Ascending aorta (tissue), 2 donors: ENCODE results near the gene QARS1. TPM values are rescaled to one million over a fixed set of nuclear protein-coding genes. Genes with fewer than 3 reads are reported as not detected.

Experiments used
- DNase-seq, 2 donors: peaks; one replicate each; pipeline ENCODE4 v3.0.0-alpha.2; 2019; ENCODE audit warnings: low spot score in 2 of 2
- H3K27ac ChIP-seq, 2 donors: fragments of 200-600 bp; sonication (generic); one replicate each; pipeline ENCODE4 v1.5.1; 2016 to 2017; ENCODE audit warnings: mild to moderate bottlenecking in 1 of 2
- H3K27me3 ChIP-seq: fragments of 200-600 bp; sonication (generic); one replicate; pipeline ENCODE4 v1.5.1; 2017
- H3K36me3 ChIP-seq, 2 donors: fragments of 200-600 bp; sonication (generic); one replicate each; pipeline ENCODE4 v1.5.1; 2016
- H3K4me1 ChIP-seq, 2 donors: fragments of 200-600 bp; sonication (generic); one replicate each; pipeline ENCODE4 v1.5.1; 2016 to 2017; ENCODE audit warnings: mild to moderate bottlenecking in 1 of 2
- H3K4me3 ChIP-seq, 2 donors: fragments of 200-600 bp; sonication (generic); one replicate each; pipeline ENCODE4 v1.5.1; 2016 to 2017; ENCODE audit warnings: mild to moderate bottlenecking in 1 of 2
- H3K9me3 ChIP-seq, 2 donors: fragments of 200-600 bp; sonication (generic); one replicate each; pipeline ENCODE4 v1.5.1; 2016
- intact Hi-C: fragments of 100-400 bp; cut with DNase I; formaldehyde crosslinking; loops from one replicate; pipeline ENCODE4 v1.15.1; 2023
- total RNA-seq: library from RNA; depleted of rRNA; stranded (reverse); fragments of >200 nt; gene quantifications from one replicate; pipeline ENCODE4 v1.1.0, GENCODE V29; 2016
- TF ChIP-seq, protein P1 (sequence below), 3 experiments: fragments of 200-600 bp in 2 of 3; fragments of 450-650 bp in 1 of 3; sonication (generic) in 2 of 3; IDR thresholded peaks; one replicate each; pipeline ENCODE4 v1.5.1; 2016 to 2019; ENCODE audit warnings: antibody characterized with exemption in 3 of 3, mild to moderate bottlenecking in 1 of 3, moderate library complexity in 1 of 3

Gene QARS1
- total RNA-seq, 1 donor from 2014 or later, result 588 TPM

GRCh38 chr3:49120096-49120437, 15.5 kb upstream of the QARS1 start:
- TF ChIP-seq, protein P1, sequence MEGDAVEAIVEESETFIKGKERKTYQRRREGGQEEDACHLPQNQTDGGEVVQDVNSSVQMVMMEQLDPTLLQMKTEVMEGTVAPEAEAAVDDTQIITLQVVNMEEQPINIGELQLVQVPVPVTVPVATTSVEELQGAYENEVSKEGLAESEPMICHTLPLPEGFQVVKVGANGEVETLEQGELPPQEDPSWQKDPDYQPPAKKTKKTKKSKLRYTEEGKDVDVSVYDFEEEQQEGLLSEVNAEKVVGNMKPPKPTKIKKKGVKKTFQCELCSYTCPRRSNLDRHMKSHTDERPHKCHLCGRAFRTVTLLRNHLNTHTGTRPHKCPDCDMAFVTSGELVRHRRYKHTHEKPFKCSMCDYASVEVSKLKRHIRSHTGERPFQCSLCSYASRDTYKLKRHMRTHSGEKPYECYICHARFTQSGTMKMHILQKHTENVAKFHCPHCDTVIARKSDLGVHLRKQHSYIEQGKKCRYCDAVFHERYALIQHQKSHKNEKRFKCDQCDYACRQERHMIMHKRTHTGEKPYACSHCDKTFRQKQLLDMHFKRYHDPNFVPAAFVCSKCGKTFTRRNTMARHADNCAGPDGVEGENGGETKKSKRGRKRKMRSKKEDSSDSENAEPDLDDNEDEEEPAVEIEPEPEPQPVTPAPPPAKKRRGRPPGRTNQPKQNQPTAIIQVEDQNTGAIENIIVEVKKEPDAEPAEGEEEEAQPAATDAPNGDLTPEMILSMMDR (IDR thresholded peaks at IDR 0.05), result no peak
- DNase-seq, result no peak
- H3K4me3 ChIP-seq, result peak overlapping the region; percentile 92
- peak overlapping the region; percentile 92 to 96 for H3K27ac ChIP-seq
- no peaks in the 10 kb centered on the region for H3K27me3 ChIP-seq
- H3K36me3 ChIP-seq, result peaks cover 74% of the 10 kb centered on the region in 2 donors
- intact Hi-C loops, result loop anchor here (1.0 to 5.0 kb wide), 4 partner anchors 13 to 667 kb away; partner anchors contain the start of genes IP6K1, LAMB2, QRICH1 and WDR6
- H3K9me3 ChIP-seq, result no peaks in the 10 kb centered on the region
- peaks cover 15 to 19% of the 10 kb centered on the region in 2 donors for H3K4me1 ChIP-seq

GRCh38 chr3:49119439-49119838, 14.9 kb upstream of the QARS1 start:
- H3K4me3 ChIP-seq, result peak overlapping the region; percentile 92

DNA sequence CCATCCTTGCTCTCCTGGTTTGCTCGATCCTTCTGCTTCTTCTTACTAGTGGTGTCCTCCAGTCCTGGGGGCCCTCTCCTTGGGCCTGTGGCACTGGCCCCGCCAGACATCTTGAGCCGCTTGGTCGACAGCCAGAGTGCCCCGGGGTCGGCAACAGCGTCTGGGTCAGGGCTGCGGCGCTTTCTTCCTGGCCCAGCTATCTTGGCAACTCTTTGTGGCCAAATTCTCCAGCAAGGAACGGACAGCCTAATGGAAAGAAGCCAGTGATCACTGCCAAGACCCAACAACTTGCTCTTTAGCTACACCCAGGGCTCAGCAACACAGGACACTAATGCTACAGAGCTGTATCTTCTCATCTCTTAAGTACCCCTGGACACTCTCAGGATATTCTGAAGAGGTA, 14.5 kb upstream of the QARS1 start:
- Histone ChIP-seq H3K4me1 (peaks cover 15 to 19% of the 10 kb centered on the region in 2 donors), H3K9me3 (no peaks in the 10 kb centered on the region), H3K27me3 (no peaks in the 10 kb centered on the region), H3K4me3 (peak overlapping the region; percentile 92), H3K36me3 (peaks cover 74% of the 10 kb centered on the region in 2 donors), H3K27ac (peak overlapping the region; percentile 92 to 96)
- intact Hi-C loops, result no loop called here
- TF ChIP-seq, protein P1 (IDR thresholded peaks at IDR 0.05), result no peak
- no peak for DNase-seq

More at GRCh38 chr3:49119439-49119838, 14.9 kb upstream of the QARS1 start:
- H3K27ac ChIP-seq, result peak overlapping the region; percentile 92 to 96
- DNase-seq, result no peak
- no peaks in the 10 kb centered on the region for H3K27me3 ChIP-seq
- H3K36me3 ChIP-seq, result peaks cover 74% of the 10 kb centered on the region in 2 donors
- intact Hi-C loops, result no loop called here
- no peaks in the 10 kb centered on the region for H3K9me3 ChIP-seq
- TF ChIP-seq, protein P1 (IDR thresholded peaks at IDR 0.05), result no peak
- peaks cover 15 to 19% of the 10 kb centered on the region in 2 donors for H3K4me1 ChIP-seq

- Histone ChIP-seq H3K9me3 (no peaks in the 10 kb centered on the region), H3K4me1 (no peaks in the 10 kb centered on the region), H3K27me3 (no peaks in the 10 kb centered on the region), H3K4me3 (no peak overlapping the region), H3K36me3 (peaks cover 91% of the 10 kb centered on the region in 2 donors), H3K27ac (no peak overlapping the region)
- intact Hi-C loops, result no loop called here
- no peak for DNase-seq
- TF ChIP-seq, protein P1 (IDR thresholded peaks at IDR 0.05), result no peak
Observed at GRCh38 chr3:49112262-49112661, 7.7 kb upstream of the QARS1 start.

- H3K9me3 ChIP-seq, result no peaks in the 10 kb centered on the region
- DNase-seq, result no peak
- TF ChIP-seq, protein P1 (IDR thresholded peaks at IDR 0.05), result no peak
- H3K27ac ChIP-seq, result no peak overlapping the region
- no peak overlapping the region for H3K4me3 ChIP-seq
- no peaks in the 10 kb centered on the region for H3K4me1 ChIP-seq
- intact Hi-C loops, result no loop called here
- peaks cover 81 to 82% of the 10 kb centered on the region in 2 donors for H3K36me3 ChIP-seq
- no peaks in the 10 kb centered on the region for H3K27me3 ChIP-seq
Observed at GRCh38 chr3:49111347-49111746, 6.8 kb upstream of the QARS1 start.

GRCh38 chr3:49110780-49111179, 6.2 kb upstream of the QARS1 start:
- Histone ChIP-seq H3K4me3 (no peak overlapping the region), H3K9me3 (no peaks in the 10 kb centered on the region), H3K4me1 (peaks cover 0 to under 1% of the 10 kb centered on the region in 2 donors), H3K27me3 (no peaks in the 10 kb centered on the region), H3K36me3 (peaks cover 76% of the 10 kb centered on the region in 2 donors), H3K27ac (no peak overlapping the region)
- TF ChIP-seq, protein P1 (IDR thresholded peaks at IDR 0.05), result no peak
- intact Hi-C loops, result no loop called here
- no peak for DNase-seq
